ENCODE results near the gene RWDD1. TPM values are rescaled to one million over a fixed set of nuclear protein-coding genes. Genes with fewer than 3 reads are reported as not detected.

The RWDD1 gene
- total RNA-seq, 4 donors from 2014 or later: 56.1 to 77.3 (median 60.3) TPM

- 53 to 58% methylated on average over 2 to 3 of the region's 3 CpGs for WGBS, 2 donors (ENCODE audit: low coverage in 1 of 2)
- no peaks in the 10 kb centered on the region for H3K9me3 ChIP-seq
- no peak overlapping the region for H3K27ac ChIP-seq
- no peaks in the 10 kb centered on the region for H3K4me1 ChIP-seq
- no peak for TF ChIP-seq EP300 (IDR thresholded peaks at IDR 0.05)
- no peak for TF ChIP-seq CTCF (IDR thresholded peaks at IDR 0.05)
- no peak for TF ChIP-seq POLR2A (IDR thresholded peaks at IDR 0.05)
- no peak for TF ChIP-seq POLR2AphosphoS5 (IDR thresholded peaks at IDR 0.05)
- no peaks in the 10 kb centered on the region for H3K27me3 ChIP-seq
- no peak overlapping the region for H3K4me3 ChIP-seq
- H3K36me3 ChIP-seq: no peaks in the 10 kb centered on the region
- ATAC-seq: no peak
These were observed 42.5 kb upstream of the RWDD1 start for GRCh38 chr6:116528780-116529179.

- no peaks in the 10 kb centered on the region for H3K4me1 ChIP-seq
- H3K9me3 ChIP-seq: no peaks in the 10 kb centered on the region
- TF ChIP-seq EP300 (IDR thresholded peaks at IDR 0.05): no peak
- TF ChIP-seq POLR2AphosphoS5 (IDR thresholded peaks at IDR 0.05): no peak
- no peak for TF ChIP-seq POLR2A (IDR thresholded peaks at IDR 0.05)
- TF ChIP-seq CTCF (IDR thresholded peaks at IDR 0.05): no peak
- ATAC-seq: no peak
- 59 to 100% methylated on average over 1 to 2 of the region's 3 CpGs for WGBS, 2 donors (ENCODE audit: low coverage in 1 of 2)
- H3K4me3 ChIP-seq: no peak overlapping the region
- no peaks in the 10 kb centered on the region for H3K27me3 ChIP-seq
- H3K27ac ChIP-seq: no peak overlapping the region
- no peaks in the 10 kb centered on the region for H3K36me3 ChIP-seq
These were observed 41.6 kb upstream of the RWDD1 start for GRCh38 chr6:116529466-116530290.

- Histone ChIP-seq H3K36me3 (no peaks in the 10 kb centered on the region), H3K9me3 (no peaks in the 10 kb centered on the region), H3K27me3 (no peaks in the 10 kb centered on the region), H3K27ac (no peak overlapping the region), H3K4me3 (no peak overlapping the region), H3K4me1 (no peaks in the 10 kb centered on the region)
- ATAC-seq: no peak
- WGBS, 2 donors (ENCODE audit: low coverage in 1 of 2): 52 to 67% methylated on average over 2 of the region's 2 CpGs
- TF ChIP-seq POLR2AphosphoS5 (IDR thresholded peaks at IDR 0.05): no peak
- no peak for TF ChIP-seq EP300 (IDR thresholded peaks at IDR 0.05)
- no peak for TF ChIP-seq CTCF (IDR thresholded peaks at IDR 0.05)
- TF ChIP-seq POLR2A (IDR thresholded peaks at IDR 0.05): no peak
These were observed 40.9 kb upstream of the RWDD1 start for GRCh38 chr6:116530436-116530835.

GRCh38 chr6:116531675-116532570 lies 39.4 kb upstream of the RWDD1 start:
- H3K27me3 ChIP-seq: no peaks in the 10 kb centered on the region
- H3K4me3 ChIP-seq: no peak overlapping the region
- 78 to 85% methylated on average over 11 to 12 of the region's 12 CpGs for WGBS, 2 donors (ENCODE audit: low coverage in 1 of 2)
- H3K36me3 ChIP-seq: no peaks in the 10 kb centered on the region
- H3K9me3 ChIP-seq: no peaks in the 10 kb centered on the region
- ATAC-seq: peak; percentile 77
- no peak overlapping the region for H3K27ac ChIP-seq
- TF ChIP-seq EP300 (IDR thresholded peaks at IDR 0.05) (no peak), POLR2AphosphoS5 (IDR thresholded peaks at IDR 0.05) (no peak), POLR2A (IDR thresholded peaks at IDR 0.05) (no peak), CTCF (IDR thresholded peaks at IDR 0.05) (peak; percentile 56 to 83 (median 73))
- H3K4me1 ChIP-seq: no peaks in the 10 kb centered on the region

Data from gastroesophageal sphincter (tissue), 4 donors.